ENCODE measurements around the gene NSUN6.

The NSUN6 gene, protein sequence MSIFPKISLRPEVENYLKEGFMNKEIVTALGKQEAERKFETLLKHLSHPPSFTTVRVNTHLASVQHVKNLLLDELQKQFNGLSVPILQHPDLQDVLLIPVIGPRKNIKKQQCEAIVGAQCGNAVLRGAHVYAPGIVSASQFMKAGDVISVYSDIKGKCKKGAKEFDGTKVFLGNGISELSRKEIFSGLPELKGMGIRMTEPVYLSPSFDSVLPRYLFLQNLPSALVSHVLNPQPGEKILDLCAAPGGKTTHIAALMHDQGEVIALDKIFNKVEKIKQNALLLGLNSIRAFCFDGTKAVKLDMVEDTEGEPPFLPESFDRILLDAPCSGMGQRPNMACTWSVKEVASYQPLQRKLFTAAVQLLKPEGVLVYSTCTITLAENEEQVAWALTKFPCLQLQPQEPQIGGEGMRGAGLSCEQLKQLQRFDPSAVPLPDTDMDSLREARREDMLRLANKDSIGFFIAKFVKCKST

DNA sequence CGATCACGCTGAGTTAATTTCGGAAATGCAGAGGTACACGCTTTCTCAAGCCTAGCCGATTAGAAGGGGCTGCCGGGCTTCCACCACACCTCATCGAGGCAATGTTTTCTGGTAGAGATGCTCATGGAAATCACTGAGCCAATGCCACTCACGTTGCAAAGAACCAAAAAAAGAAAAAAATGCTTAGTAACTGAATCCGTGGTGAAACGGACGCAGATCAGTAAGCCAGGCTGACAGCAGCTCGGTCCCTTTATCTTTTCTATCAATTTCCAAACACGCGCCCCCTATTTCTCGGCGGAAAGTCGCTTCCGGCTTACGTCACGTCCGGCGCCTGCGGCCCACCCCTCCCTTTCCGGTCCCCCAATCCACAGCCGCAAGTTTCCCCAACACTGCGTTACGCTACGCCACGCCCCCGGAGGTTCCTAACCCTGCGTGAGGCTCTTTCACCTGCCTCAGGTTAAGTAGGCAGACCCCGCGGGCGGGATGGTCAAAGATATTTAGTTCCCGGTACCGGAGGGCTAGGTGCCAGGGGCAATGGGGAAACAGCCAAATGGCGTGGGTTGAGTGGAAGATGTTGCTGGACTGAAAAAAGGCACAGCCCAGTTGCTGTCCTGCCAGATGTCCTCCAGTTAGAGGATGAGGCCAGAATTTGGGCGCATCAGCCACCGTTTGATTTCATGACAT is at the start of gene NSUN6:
NSUN6 (minus strand) TSS at position 264 of the 684 bp plus-strand sequence. CDS start 384 bp downstream, outside the sequence.
- DNase-seq: no peak

DNA sequence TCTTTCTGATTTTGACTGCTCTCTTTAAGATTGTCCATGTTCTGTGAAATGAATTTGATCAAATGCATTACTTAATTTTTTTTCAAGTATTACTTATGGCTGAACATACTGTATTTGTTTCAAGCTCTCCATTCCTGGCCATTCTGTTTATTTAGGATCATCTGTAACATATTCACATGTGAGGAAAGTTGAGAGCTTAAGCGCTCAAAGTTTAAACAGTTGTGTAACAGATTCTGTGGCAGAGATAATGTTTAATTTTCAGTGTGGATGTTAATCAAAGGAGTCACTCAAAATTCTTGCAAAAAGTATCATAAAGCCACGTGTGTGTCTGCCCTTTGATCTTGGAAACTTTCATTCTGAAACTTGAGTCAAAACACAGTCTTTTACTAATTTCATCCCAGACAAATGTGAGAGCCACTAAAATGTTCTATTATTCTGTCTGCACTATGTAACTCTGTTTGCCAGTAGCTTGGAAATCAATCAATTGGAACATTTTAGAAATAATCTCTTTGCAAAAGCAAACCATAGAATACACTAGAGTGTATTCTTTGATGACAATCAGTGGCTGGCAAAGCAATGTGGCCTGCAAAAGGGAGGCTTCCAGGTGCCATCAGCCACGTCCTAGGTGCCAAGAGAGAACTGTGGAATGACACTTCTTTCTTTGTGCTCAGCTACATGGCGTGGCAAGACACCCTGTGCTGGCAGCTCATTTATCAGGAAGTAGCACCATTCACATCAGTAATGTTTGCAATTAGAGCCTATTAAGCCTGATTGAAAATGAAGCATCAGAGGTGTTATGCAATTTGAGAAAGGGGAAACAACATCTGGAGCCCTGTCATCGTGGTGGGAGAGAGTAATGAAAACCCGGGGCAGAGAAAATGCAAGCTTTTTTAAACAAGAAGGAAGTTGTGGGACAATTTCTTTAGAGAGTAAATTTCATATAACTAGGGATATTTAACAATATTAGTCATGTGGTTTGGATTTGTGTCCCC is 48.8 kb upstream of the NSUN6 start:
- no peak for DNase-seq

DNA sequence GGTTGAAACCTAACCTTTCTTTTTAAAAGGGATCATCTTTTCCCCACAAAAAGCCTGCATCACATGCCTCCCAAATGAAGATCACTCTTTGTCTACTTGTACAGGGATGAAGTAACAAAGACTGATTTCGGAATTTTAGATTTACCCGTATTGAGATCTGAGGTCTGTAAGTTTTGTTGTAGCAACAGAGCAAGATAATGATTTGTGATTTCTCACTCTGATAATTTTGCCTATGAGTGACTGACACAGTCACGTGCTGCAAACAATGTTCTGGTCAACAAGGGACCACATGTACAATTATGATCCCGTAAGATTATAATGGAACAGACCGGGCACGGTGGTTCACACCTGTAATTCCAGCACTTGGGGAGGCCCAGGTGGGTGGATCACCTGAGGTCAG is 39.2 kb upstream of the NSUN6 start:
- DNase-seq: no peak

DNA sequence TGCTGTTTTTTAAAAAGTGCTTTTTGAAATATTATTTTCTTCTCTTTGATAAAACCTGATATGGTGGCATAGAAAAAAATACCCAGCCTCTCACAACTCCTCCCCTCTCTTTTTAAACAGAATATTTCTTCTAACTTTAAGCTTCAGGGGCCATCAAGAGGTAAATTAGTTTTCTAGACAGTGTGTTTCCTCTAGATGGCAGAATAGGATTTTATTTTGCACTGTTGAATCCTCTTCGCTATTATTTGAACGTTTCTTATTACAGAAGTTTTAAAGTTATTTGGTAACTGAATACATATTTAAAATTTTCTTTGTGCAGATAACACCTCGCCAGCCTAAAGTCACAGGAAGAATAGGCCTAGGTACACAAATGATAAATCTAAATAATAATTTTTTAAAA is 38.1 kb upstream of the NSUN6 start:
- no peak for DNase-seq

DNA sequence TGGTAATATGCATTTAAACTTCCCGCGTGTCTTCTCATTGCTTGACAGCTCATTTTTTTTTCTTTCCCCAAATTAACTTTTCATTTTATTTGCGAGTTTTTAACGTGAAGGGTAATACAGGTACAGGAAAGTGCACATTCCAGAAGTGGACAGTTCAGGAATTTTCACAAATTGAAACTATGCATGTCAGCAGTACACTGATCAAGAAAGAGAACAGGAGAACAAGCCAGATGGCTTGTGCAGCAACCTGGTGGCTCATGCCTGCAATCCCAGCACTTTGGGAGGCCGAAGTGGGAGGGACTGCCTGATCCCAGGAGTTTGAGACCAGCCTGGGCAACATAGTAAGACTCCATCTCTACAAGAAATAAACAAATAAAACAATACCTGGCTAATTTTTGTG is 36.3 kb upstream of the NSUN6 start:
- no peak for DNase-seq

DNA sequence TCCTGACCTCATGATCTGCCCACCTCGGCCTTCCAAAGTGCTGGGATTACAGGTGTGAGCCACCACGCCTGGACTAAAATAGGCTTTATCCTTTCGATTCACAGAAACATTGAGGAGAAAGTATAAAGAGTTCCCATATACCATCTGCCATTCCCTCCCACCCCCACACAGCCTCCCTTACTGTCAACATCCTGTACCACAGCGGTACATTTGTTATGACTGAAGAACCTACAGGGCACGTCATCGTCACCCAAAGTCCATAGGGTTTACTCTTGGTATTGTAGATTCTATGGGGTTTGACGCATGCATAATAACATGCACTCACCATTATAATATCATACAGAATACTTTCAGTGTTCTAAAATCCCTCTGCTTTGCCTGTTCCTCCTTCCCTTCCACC is 35.8 kb upstream of the NSUN6 start:
- no peak for DNase-seq

DNA sequence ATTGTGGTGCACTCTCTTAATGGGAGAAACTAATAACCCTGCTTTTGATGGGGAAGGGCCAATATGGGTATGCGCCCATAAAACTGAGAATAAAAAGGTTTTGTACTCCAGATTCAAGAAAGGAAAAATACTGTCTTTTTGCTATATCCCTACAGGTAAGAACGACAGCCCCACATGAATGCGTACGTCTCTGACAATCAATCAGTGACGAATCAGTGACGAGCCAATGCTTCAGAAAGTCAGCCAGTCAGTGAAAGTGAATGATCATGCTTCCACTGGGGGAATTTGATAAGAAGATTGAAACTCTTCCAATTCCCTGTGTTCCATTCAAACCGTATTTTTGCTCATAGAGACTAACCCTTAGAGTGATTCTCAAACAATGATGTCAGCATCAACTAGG is 34.2 kb upstream of the NSUN6 start:
- no peak for DNase-seq

DNA sequence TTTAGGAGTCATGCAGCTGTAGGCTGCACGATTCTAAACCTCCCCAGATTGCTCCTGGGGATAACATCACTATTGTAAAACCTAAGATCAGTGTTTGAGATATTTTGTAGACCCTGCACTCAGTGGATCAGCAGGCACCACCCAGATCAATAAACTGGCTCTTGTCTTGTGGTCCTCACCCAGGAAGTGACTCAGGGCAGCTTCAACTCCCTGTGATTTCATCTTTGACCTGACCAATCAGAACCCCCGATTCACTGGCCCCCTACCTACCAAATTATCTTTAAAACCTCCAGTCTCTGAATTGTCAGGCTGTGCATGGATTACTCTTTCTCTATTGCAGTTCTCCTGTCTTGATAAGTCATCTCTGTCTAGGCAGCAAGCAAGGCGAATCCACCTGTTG is 33.6 kb upstream of the NSUN6 start:
- no peak for DNase-seq

DNA sequence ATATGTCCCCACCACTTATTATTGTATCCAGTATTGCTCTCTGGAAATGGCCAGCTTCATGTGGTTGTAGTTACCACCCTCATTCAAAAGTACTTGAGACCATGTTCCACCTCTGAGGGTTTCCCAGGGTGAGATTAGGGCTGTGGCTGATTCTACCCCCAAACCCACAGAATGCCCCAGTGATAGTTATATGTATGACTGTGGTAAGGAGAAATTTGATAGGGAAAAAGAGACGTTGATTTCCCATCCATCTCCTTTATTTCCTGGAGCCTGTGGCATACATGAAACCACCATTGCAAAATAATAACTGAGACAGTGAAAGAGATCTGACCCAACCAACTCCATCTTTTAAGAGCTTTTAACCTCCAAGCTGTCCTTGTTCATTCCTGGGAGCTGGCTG is 33.0 kb upstream of the NSUN6 start:
- DNase-seq: no peak

DNA sequence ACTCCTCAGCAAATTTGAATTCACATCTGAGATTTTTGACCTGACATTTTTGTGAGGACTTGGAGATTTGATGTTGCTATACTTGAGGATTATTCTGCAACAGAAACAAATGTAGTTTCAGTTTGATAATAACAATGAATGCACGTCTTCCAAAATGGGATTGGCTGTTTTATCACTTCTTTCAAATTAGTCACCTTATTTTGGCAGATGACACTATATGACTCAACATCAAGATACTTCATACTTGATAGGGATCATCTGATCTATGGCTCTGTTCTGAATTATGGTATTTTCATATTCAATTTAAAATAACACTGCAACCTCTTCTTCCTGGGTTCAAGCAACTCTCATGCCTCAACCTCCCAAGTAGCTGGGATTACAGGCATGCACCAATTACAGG is 32.0 kb upstream of the NSUN6 start:
- no peak for DNase-seq

DNA sequence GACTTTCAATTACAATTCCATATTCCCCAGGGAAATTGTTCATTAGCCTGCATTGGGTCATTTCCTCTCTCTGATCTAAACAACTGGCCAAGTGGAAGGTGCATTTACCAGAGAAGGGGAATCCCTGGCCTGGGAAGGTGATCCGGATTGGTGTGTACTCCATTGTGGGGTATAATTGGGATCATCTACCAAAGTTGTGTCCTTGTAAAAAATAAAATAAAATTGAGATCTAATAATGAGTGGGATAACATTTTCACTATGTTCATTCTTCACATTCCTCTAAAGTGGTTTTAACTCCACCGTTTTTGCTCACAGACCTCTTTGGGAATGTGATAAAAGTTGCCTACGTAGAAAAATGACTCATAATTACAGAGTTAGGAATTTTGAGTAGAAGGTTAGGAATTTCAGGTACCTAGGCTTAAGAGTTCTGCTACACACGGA is 30.6 kb upstream of the NSUN6 start:
- DNase-seq: no peak

DNA sequence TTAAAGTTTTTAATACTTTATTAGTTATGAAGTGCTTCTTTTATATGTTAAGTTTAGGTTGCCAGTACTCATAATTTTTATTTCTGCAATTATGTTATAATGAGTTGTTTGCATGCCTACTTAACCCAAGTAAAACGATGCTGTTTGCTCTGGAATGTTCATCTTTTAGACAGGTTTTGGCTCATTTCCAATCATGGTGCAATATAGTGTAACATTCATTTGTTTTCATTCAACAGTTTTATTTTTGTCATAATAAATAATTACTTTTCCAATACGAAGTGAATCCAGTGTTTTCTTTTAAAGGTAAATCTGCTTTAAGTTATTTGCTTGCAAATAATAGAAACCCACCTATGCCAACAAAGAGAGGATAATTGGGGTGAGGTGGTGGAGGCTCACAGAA is 30.0 kb upstream of the NSUN6 start:
- DNase-seq: no peak

DNA sequence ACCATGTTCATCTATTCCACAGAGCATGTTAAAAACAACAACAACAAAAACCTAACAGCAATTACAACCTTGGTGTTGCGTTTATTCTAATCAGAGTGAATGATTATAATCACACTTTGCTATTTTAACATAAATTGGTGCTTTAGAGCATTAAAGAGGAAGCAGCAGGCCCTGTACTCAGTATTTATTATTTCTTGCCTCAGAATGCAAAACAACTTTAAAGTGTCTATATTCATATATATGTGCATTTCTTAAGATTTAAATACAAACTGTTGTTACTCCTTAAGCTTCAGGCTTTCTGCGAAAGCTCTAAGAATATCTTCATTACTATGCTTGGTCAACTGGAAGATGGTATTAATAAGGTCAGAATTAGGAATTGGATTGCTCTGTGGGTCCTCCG is 29.4 kb upstream of the NSUN6 start:
- no peak for DNase-seq

DNA sequence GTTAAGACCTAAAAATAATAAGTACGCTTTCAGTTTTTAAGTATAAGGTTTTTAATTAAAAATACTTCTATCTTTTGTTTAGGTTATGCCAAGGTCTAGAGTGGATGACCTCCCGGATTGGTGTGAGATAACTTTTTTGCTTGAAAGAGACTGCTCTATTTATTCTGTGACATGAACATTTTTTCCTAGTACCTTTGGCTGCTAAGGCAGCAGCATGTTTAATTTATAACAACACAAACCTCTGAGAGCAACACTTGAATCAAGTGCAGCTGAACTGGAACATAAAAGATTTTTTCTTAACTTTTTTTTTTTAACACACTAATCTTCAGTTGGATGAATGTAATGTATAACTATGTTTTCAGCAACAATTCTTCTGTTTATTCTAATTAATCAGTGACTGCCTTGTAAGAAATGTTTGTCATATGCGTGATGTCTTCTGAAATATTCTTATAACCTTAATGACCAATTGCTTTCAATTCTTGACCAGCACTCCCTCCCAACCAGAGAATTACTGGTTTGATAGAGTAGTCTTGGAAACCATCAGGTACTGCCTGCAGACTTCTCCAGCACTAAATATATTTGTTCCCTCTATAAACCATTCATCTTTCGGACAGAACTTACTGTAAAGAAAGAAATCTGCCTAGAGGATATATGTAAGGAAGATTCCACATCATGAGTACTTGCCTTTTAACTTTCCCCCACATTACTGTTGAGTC is 23.9 kb upstream of the NSUN6 start:
- no peak for DNase-seq

DNA sequence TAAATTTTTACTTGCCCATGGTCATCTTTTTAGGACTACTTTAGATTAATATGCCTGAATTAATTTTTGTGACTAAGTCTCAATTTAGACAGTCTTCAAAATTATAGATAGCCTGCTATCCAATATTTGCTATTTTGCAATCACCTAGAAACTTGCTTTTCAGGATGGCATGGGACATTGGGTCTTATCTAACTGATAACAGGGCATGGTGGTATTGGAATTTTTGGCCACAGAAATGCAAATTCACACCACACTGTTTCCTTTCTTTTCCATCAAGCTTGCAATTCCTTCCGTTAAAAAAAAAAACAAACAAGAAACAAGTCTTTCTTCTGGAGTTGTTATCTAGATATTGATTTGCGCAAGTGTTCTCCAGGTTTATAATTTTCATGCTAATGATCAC is 16.6 kb upstream of the NSUN6 start:
- DNase-seq: no peak

DNA sequence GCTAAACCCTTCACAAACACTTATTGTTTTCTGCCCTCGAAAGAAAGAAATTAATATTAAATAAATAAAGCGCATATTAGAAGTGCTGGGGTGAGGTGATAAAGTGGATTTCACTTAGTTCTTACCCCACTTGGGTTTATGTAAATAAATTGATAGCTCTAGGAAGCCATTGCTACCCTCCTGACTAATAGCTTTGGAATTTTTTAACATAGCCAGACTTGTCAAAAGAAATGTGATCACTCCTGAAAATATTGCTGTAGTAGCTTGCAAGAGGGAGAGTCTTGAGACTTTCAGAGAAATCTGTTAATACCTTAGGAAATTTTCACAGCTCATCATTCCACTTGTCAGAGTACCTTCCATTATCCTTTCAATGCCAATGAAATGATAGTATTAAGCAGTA is 15.4 kb upstream of the NSUN6 start:
- no peak for DNase-seq

DNA sequence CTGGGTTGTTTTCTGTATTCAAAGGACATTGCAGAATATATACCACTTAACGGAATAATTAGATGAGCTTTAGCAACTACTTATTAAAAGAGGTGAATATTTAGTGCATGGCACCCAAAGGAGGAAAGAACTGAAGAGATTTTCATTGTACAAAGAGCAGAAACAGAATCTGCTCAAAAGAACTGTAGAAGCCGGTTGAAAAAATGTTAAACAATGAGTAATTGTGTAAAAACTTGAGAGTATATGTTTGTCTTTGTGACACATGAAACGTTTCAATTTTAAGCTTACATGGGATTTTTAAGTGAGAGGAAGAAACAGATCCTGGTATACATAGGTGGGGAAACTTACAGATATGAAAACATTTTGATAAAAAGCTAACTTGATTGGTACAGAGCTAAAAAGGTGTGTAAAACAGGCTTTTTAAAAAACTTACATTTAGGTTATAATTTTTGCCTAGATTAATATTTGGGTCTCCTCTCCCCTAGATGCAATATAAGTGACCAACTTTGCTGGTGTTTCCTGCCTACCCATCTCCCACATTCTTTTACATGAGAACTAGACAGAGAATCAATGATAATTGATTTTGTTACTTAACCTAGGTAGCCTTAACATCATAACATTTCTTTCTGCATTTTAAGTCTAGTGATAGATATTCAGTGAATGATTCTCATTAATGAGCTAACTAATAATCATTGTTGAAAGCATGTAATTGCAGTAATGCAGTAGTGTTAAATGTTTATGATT is 14.6 kb upstream of the NSUN6 start:
- no peak for DNase-seq

DNA sequence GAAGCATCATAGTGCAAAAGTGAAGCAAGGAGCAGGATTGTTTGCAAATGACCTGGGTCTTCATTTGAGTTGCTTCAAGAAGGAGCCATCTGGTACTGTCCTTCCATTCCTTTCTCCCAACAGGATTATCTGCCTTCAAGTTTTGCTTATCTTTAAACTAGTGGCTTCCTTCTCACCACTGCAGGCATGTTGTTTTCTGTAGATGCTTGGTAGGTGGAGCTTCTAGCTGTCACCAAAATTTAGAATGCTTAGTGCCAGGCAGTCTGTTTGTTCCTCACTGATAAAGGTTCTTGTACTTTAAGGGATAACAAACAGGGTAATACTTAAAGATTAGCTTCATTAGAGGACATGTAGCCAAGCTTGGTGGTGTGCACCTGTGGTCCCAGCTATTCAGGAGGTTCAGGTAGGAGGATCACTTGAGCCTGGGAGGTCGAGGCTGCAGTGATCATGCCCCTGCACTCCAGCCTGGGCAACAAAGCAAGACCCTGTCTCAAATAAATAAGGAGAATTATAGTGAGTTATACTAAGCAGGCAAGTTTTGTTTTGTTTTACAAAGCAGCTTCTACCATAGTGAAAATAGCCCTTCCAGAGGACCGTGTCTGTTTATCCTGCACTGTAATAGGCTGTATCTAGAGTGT is 13.6 kb upstream of the NSUN6 start:
- DNase-seq: no peak

DNA sequence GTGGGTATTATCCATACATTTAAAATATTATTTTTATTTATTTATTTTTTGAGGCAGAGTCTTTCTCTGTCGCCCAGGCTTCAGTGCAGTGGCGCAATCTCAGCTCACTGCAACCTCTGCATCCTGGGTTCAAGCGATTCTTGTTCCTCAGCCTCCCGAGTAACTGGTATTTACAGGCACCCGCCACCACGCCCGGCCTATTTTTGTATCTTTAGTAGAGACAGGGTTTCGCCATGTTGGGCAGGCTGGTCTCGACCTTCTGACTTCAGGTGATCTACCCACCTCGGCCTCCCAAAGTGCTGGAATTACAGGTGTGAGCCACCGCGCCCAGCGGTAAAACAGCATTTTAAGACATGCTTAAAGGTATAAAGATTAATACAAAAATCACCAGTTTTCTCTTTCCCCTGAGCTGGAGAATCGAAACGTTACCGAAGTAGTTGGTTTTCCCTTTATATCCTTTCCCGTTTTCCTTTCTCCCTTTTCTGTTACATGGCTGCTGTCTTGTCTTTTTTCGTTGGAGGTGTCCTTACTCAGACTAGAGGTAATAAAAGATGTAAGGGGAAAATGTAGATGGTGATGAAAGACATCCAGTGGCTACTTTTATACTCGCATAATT is 9.5 kb upstream of the NSUN6 start:
- no peak for DNase-seq

DNA sequence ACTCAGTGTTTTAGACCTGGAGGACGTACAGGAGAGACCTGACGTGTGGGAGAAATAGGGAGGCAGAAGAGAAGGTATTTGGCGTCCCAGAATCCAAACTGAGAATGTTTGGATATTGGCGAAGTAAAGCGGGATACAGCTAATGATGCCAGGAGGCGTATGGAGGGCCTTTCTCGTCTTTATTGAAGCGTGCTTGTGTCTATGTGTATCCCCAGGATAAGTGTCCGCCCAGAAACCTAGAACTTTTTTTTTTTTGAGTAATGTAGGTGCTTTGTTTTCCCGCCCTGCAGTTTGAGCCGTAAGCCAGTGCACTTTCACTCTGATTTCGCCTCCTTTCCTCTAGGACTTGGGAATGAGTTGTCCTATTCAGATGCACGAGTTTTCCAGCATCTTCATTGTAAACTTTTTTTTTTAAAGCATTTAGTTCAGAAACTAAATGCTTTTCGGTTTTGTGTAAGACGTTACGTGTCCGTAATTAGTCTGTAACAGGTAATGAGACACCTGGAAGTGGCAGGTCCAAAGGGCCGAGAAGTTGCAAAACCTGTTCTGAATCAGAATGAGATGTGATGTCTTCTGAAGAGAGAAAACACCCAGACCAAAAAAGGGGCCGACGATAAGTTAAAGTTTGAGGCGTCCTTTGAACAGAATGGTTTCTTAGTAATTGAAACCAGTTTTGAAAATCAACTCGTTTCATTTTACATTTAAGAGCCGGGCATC is 8.6 kb upstream of the NSUN6 start:
- no peak for DNase-seq
